Uterus (tissue), 2 donors: ENCODE results near the gene GH1.

Experiments
- POLR2A ChIP-seq, 2 donors: fragments of 450-650 bp; IDR thresholded peaks; one replicate each; pipeline ENCODE4 v1.6.1; 2016; ENCODE audit warnings: antibody characterized with exemption in 2 of 2, mild to moderate bottlenecking in 1 of 2, moderate library complexity in 1 of 2
- TF ChIP-seq, protein P1 (sequence below), 4 experiments: fragments of 200-600 bp in 2 of 4; fragments of 450-650 bp in 2 of 4; sonication (generic) in 2 of 4; IDR thresholded peaks; one replicate each; pipeline ENCODE4 v1.5.1; 2016 to 2019; ENCODE audit warnings: antibody characterized with exemption in 4 of 4, mild to moderate bottlenecking in 2 of 4, moderate library complexity in 1 of 4

DNA sequence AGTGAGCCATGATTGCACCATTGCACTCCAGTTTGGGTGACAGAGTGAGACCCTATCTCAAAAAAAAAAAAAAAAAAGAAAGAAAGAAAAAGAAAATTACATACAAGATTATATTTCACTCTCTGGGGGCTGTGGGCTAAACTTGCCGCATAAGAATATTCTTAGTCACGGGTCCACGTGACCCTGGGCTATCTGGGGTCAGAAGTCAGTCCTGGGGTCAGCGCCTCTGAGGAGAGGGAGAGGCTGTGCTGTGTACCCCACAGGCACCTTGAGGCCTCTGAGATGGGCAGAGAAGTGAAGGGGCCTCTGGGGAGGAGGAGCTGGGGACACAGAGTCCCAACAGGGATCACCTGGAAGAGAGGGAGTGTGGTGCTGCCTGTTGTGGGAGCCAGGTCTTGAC lies 19.3 kb upstream of the GH1 start:
- TF ChIP-seq, protein P1, sequence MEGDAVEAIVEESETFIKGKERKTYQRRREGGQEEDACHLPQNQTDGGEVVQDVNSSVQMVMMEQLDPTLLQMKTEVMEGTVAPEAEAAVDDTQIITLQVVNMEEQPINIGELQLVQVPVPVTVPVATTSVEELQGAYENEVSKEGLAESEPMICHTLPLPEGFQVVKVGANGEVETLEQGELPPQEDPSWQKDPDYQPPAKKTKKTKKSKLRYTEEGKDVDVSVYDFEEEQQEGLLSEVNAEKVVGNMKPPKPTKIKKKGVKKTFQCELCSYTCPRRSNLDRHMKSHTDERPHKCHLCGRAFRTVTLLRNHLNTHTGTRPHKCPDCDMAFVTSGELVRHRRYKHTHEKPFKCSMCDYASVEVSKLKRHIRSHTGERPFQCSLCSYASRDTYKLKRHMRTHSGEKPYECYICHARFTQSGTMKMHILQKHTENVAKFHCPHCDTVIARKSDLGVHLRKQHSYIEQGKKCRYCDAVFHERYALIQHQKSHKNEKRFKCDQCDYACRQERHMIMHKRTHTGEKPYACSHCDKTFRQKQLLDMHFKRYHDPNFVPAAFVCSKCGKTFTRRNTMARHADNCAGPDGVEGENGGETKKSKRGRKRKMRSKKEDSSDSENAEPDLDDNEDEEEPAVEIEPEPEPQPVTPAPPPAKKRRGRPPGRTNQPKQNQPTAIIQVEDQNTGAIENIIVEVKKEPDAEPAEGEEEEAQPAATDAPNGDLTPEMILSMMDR (IDR thresholded peaks at IDR 0.05): no peak
- no peak for TF ChIP-seq POLR2A (IDR thresholded peaks at IDR 0.05)
